Endothelial cell of umbilical vein (primary cell): ENCODE measurements around the gene HBM. TPM values are rescaled to one million over a fixed set of nuclear protein-coding genes. Genes with fewer than 3 reads are reported as not detected.
"Not testable (repeated sequence)": the region's sequence is repeated elsewhere in the genome, so short reads cannot be mapped to it uniquely, and the experiment has no call there.

Experiments used
- BruUV-seq: library from RNA; stranded (reverse); fragments of 400-500 nt; replicated peaks from 2 replicates; lab custom pipeline; 2021; lab: Mats Ljungman, UMichigan
- CTCF ChIA-PET: fragments of 300-600, 350-600 bp; sonication (Branson Sonifier 250); formaldehyde crosslinking; loops from one replicate; lab custom pipeline; 2021; ENCODE audit warnings: antibody characterized with exemption, inconsistent platforms; lab: Charles Lee
- POLR2A ChIA-PET: fragments of 300-600, 350-600 bp; sonication (Branson Sonifier 250); formaldehyde crosslinking; loops from one replicate; lab custom pipeline; 2021; ENCODE audit warnings: antibody characterized with exemption, inconsistent platforms; lab: Charles Lee
- DNase-seq: peaks from one replicate; pipeline ENCODE4 v3.0.0-alpha.2; 2011; ENCODE audit warnings: low read depth, low spot score
- FAIRE-seq: peaks from 2 replicates; lab custom pipeline; 2011; peaks lifted over from hg19 to GRCh38; lab: Jason Lieb, UNC
- H2AFZ ChIP-seq: 2 replicates; pipeline ENCODE4 v1.6.0; 2012; ENCODE audit warnings: low read depth, low read length, control low read depth, inconsistent platforms
- H3K27ac ChIP-seq: 2 replicates; pipeline ENCODE4 v1.5.1; 2011; ENCODE audit warnings: low read depth, mild to moderate bottlenecking, control low read depth, low read length, moderate library complexity; ENCODE audit not compliant: insufficient read depth
- H3K27me3 ChIP-seq, 2 experiments: 2 replicates each; pipeline versions ENCODE4 v1.6.0 to v1.6.1; 2011; ENCODE audit warnings: low read length in 2 of 2, mixed read lengths in 1 of 2; ENCODE audit not compliant: control insufficient read depth in 2 of 2, insufficient read depth in 2 of 2
- H3K36me3 ChIP-seq, 2 experiments: 2 replicates in 1 of 2; 3 replicates in 1 of 2; pipeline ENCODE4 v1.5.1; 2011; ENCODE audit warnings: low read length in 2 of 2, mild to moderate bottlenecking in 1 of 2, moderate library complexity in 1 of 2; ENCODE audit not compliant: control insufficient read depth in 2 of 2, insufficient read depth in 2 of 2; ENCODE audit errors: extremely low read depth in 1 of 2
- H3K4me1 ChIP-seq: 3 replicates; pipeline ENCODE4 v1.5.1; 2011; ENCODE audit warnings: mild to moderate bottlenecking, low read length; ENCODE audit not compliant: control insufficient read depth, insufficient read depth; ENCODE audit errors: extremely low read depth
- H3K4me2 ChIP-seq: 2 replicates; pipeline ENCODE4 v1.6.1; 2011; ENCODE audit warnings: low read length, control low read depth, mixed read lengths; ENCODE audit not compliant: insufficient read depth
- H3K4me3 ChIP-seq, 3 experiments: fragments of 200-600 bp in 1 of 3; sonication (generic), shearing (Covaris generic) in 1 of 3; replicated peaks in 1 of 3; 2 replicates each; pipeline ENCODE4 v1.5.1; 2011 to 2016; ENCODE audit warnings: control low read depth in 3 of 3, low read length in 3 of 3, mild to moderate bottlenecking in 2 of 3, inconsistent platforms in 1 of 3, low read depth in 1 of 3, moderate library complexity in 1 of 3; ENCODE audit not compliant: insufficient read depth in 1 of 3
- H3K79me2 ChIP-seq: 2 replicates; pipeline ENCODE4 v1.6.0; 2012; ENCODE audit warnings: low read length, inconsistent platforms; ENCODE audit not compliant: control insufficient read depth, insufficient read depth
- H3K9ac ChIP-seq: replicated peaks from 2 replicates; pipeline ENCODE3; 2011; ENCODE audit warnings: low read length, control low read depth; ENCODE audit not compliant: insufficient read depth; ENCODE audit errors: extremely low read depth
- H3K9me1 ChIP-seq: replicated peaks from 3 replicates; pipeline ENCODE4 v1.6.0; 2011; ENCODE audit warnings: mild to moderate bottlenecking, low read length; ENCODE audit not compliant: control insufficient read depth, insufficient read depth; ENCODE audit errors: extremely low read depth
- H3K9me3 ChIP-seq: replicated peaks from 2 replicates; pipeline ENCODE4 v1.5.1; 2012; ENCODE audit warnings: low read length, inconsistent platforms; ENCODE audit not compliant: control insufficient read depth, insufficient read depth
- H4K20me1 ChIP-seq: replicated peaks from 2 replicates; pipeline ENCODE3; 2011; ENCODE audit warnings: mild to moderate bottlenecking, low read length; ENCODE audit not compliant: control insufficient read depth, insufficient read depth; ENCODE audit errors: extremely low read depth
- EZH2 ChIP-seq: IDR thresholded peaks from 2 replicates; pipeline ENCODE4 v1.6.1; 2012; ENCODE audit warnings: borderline replicate concordance, low read depth, mild to moderate bottlenecking, moderate library complexity, low read length, inconsistent platforms; ENCODE audit not compliant: severe bottlenecking
- FOS ChIP-seq: IDR thresholded peaks from 2 replicates; pipeline ENCODE4 v1.6.1; 2011; ENCODE audit warnings: mild to moderate bottlenecking, low read length, moderate library complexity, borderline replicate concordance; ENCODE audit not compliant: insufficient read depth
- GATA2 ChIP-seq: IDR thresholded peaks from 2 replicates; pipeline ENCODE4 v1.7.0; 2011; ENCODE audit warnings: low read depth, mild to moderate bottlenecking, moderate library complexity, mixed read lengths, low read length; ENCODE audit not compliant: insufficient read length, insufficient read depth
- JUN ChIP-seq: IDR thresholded peaks from 2 replicates; pipeline ENCODE4 v1.6.1; 2011; ENCODE audit warnings: borderline replicate concordance, low read depth; ENCODE audit not compliant: insufficient read length, insufficient read depth
- MAX ChIP-seq: IDR thresholded peaks from 2 replicates; pipeline ENCODE4 v1.6.1; 2011; ENCODE audit not compliant: insufficient read depth, insufficient read length
- MYC ChIP-seq: IDR thresholded peaks from one replicate; pipeline ENCODE4 v1.6.1; 2011; ENCODE audit warnings: mild to moderate bottlenecking, low read depth, low read length
- POLR2A ChIP-seq: IDR thresholded peaks from 2 replicates; pipeline ENCODE4 v1.6.1; 2012; ENCODE audit warnings: low read depth, mild to moderate bottlenecking, control low read depth, low read length
- POLR2AphosphoS5 ChIP-seq: IDR thresholded peaks from 2 replicates; pipeline ENCODE4 v1.6.1; 2012; ENCODE audit warnings: low read depth, mild to moderate bottlenecking, control low read depth, low read length, moderate library complexity; ENCODE audit not compliant: insufficient read depth
- dilution Hi-C: fragments of 300-500 bp; cut with MboI; formaldehyde crosslinking; loops from one replicate; pipeline ENCODE4 v1.15.0; 2019; ENCODE audit warnings: low sequenced_read_pairs; ENCODE audit not compliant: extremely low pct_ligation_motif_present
- intact Hi-C: fragments of 100-400 bp; cut with micrococcal nuclease; formaldehyde crosslinking; loops from one replicate; pipeline ENCODE4 v1.10.0; 2022
- polyA plus RNA-seq, 4 experiments: library from polyadenylated mRNA; depleted of rRNA in 3 of 4; stranded (reverse) in 3 of 4; unstranded in 1 of 4; fragments of >200 nt; gene quantifications; 2 replicates each; pipeline versions ENCODE4 v1.2.1 to v1.2.3, GENCODE V29; 2011 to 2012; ENCODE audit warnings: missing spikeins in 1 of 4
- total RNA-seq: library from RNA; stranded (reverse); gene quantifications from 2 replicates; pipeline ENCODE4 v1.2.3, GENCODE V29; 2021
- TF ChIP-seq, protein P1 (sequence below), 2 donors: IDR thresholded peaks; 1 replicate in 1 of 2; 2 replicates in 1 of 2; pipeline ENCODE4 v1.5.1; 2011; ENCODE audit warnings: low read length in 2 of 2, mild to moderate bottlenecking in 2 of 2, moderate library complexity in 2 of 2, control low read depth in 1 of 2, inconsistent platforms in 1 of 2, low read depth in 1 of 2; ENCODE audit not compliant: insufficient read depth in 1 of 2; ENCODE audit errors: extremely low read depth in 1 of 2

The HBM gene
- total and polyA plus RNA-seq, 2 donors (not counting 3 experiments of a cell fraction or from before 2014, with no cell fraction given), result not detected

DNA sequence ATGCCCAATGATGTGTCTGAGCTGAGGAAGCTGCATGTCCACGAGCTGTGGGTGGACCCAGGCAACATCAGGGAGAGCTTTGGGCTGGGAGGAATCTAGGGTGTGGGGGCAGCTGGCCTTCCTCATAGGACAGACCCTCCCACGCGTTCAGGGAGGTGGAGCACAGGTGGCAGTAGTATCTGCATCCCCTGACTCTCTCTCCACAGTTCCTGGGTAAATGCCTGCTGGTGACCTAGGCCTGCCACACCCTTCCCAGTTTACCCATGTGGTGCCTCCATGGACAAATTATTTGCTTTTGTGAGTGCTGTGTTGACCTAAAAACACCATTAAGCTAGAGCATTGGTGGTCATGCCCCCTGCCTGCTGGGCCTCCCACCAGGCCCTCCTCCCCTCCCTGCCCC lies 3.2 kb downstream of the HBM start:
- Histone ChIP-seq H3K4me1 (no peaks in the 10 kb centered on the region), H3K79me2 (no peaks in the 10 kb centered on the region), H3K4me2 (no peak overlapping the region), H3K27me3 (peaks cover 47 to 48% of the 10 kb centered on the region in 2 experiments), H4K20me1 (no peaks in the 10 kb centered on the region), H3K9me3 (no peaks in the 10 kb centered on the region), H2AFZ (no peak overlapping the region), H3K27ac (no peak overlapping the region), H3K4me3 (no peak overlapping the region), H3K9me1 (no peaks in the 10 kb centered on the region), H3K9ac (no peak overlapping the region), H3K36me3 (no peaks in the 10 kb centered on the region)
- ChIA-PET POLR2A (no interaction called here), CTCF (interaction anchor here (0.8 to 1.6 kb wide), 2 partner anchors 62 to 233 kb away, joined by 3 to 7 read pairs; partner anchors contain the start of gene DECR2)
- DNase-seq, result no peak
- intact Hi-C loops (no loop called here), dilution Hi-C loops (no loop called here)
- no TSS peak for BruUV-seq
- TF ChIP-seq POLR2AphosphoS5 (no peak), MYC (no peak), FOS (no peak), POLR2A (no peak), GATA2 (no peak), JUN (no peak), MAX (no peak), EZH2 (no peak)
- TF ChIP-seq, protein P1, sequence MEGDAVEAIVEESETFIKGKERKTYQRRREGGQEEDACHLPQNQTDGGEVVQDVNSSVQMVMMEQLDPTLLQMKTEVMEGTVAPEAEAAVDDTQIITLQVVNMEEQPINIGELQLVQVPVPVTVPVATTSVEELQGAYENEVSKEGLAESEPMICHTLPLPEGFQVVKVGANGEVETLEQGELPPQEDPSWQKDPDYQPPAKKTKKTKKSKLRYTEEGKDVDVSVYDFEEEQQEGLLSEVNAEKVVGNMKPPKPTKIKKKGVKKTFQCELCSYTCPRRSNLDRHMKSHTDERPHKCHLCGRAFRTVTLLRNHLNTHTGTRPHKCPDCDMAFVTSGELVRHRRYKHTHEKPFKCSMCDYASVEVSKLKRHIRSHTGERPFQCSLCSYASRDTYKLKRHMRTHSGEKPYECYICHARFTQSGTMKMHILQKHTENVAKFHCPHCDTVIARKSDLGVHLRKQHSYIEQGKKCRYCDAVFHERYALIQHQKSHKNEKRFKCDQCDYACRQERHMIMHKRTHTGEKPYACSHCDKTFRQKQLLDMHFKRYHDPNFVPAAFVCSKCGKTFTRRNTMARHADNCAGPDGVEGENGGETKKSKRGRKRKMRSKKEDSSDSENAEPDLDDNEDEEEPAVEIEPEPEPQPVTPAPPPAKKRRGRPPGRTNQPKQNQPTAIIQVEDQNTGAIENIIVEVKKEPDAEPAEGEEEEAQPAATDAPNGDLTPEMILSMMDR (IDR thresholded peaks at IDR 0.05; ENCODE audit: extremely low read depth in 1 of 2, insufficient read depth in 1 of 2, low read depth in 1 of 2, low read length in 2 of 2), result no peak
- FAIRE-seq, result no peak

GRCh38 chr16:170088-170507 lies 4.3 kb downstream of the HBM start:
- not testable (repeated sequence) for DNase-seq

More at GRCh38 chr16:170088-170507, 4.3 kb downstream of the HBM start:
- H3K9me1 ChIP-seq, H3K4me2 ChIP-seq, H3K9ac ChIP-seq, intact Hi-C loops, dilution Hi-C loops, H3K4me3 ChIP-seq, H2AFZ ChIP-seq, H3K36me3 ChIP-seq, H3K4me1 ChIP-seq, H3K79me2 ChIP-seq, H3K27ac ChIP-seq, H4K20me1 ChIP-seq, BruUV-seq, H3K9me3 ChIP-seq, POLR2A ChIA-PET: not testable (repeated sequence)
- H3K27me3 ChIP-seq, result peaks cover 51 to 55% of the 10 kb centered on the region in 2 experiments
- CTCF ChIA-PET, result interaction anchor here (0.6 to 1.3 kb wide), 2 partner anchors 27 to 63 kb away, joined by 3 to 5 read pairs; no protein-coding TSS in a partner anchor
- peak; percentile 94 for FAIRE-seq
